CD4-positive, alpha-beta T cell treated with Interleukin-6 for 4 hours (primary cell): ENCODE results near the gene ZNF366.
"Not testable (repeated sequence)": the region's sequence is repeated elsewhere in the genome, so short reads cannot be mapped to it uniquely, and the experiment has no call there.

Source experiments
- DNase-seq: peaks from one replicate; pipeline ENCODE4 v3.0.0-alpha.2; 2020; ENCODE audit warnings: mixed read lengths

ZNF366 gene

DNA sequence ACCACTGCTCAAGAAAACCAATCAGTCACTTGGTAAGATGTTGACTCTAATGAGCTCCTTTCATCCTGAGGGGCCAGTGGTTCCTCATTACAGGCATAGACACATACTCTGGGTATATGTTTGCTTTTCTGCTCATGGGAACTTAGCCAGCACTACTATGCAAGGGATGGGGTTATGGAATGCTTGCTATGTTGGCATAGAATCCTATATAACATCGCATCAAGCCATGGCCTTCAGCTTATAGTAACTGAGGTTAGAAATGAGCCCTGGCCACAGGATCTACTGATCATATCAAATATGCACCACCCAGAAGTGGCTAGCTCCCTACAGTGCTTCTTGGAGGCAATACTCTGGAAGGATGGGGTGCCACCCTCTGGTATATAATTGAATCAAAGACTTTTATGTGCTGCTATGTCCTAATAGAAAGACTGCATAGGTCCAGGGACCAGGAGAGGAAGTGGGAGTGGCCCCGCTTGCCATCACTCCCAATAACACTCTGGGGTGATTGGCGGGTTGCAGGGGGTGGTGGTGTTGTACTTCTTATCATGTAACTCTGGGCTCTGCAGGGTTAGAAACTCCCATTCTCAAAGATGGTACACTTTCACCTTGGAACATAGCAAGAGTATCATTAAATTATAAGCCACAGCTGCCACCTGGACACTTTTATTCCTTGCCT is 70.3 kb downstream of the ZNF366 start:
- DNase-seq: no peak

DNA sequence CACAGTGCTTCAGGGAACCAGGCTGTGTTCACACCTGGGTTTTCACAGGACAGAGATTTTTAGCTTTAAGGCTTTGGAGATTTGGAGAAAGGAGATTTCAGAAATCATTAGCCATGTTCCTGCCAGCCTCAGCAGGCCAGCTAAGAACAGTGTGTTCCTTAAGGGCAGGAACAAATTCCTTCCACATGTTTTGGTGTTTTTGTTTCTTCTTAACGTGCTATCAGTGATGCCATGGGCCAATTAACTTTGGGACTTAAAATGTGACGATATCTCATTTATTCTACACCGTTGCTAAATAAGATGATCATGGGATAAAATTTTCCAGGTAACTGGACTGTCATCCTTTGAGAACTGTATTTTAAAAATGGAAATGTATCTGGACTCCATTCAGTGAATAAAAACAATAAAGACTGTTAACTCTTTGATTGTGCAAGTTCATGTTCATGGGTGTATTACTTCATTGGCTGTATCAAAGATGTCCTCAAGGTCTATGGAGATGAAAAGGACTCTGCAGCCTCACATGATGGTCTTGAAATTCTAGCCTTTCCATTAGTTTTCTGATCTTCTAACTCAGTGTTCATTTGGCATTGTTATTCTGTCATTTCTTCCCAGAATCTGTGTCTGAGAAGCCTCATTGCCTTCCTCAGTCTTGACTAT is 72.3 kb downstream of the ZNF366 start:
- DNase-seq: no peak

DNA sequence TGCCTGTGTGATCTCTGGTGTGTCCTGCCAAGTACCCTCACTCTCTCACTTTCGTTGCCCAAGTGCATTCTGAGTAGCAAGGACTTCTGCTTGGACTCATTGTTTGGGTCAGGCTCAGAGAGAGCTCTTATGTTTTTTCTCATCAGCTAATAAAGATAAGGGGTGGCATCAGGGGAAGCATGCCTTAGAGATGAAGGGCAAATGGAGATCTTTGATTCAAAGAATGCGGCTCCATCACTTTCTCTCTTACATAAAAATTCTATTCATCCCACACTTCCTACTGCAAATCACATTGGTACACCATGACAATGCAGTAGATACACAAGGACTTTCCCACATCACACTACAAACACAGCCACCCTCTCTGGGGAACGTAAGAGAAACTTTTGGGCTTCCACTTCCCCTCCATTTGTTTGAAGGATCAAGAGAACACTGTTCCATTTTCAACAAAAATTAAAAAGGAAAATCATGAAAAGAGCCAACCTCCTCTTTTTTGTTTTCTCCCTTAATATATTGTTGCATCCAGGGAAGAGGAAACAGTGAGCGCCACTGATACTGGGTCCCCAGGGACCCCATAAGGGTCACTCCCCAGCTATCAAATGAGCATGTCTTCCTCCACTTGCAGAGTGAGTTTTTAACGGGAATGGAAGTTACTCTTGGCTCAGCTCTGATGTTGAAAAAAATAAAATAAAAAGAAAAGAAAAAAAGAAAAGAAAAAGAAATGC is 73.0 kb downstream of the ZNF366 start:
- no peak for DNase-seq

DNA sequence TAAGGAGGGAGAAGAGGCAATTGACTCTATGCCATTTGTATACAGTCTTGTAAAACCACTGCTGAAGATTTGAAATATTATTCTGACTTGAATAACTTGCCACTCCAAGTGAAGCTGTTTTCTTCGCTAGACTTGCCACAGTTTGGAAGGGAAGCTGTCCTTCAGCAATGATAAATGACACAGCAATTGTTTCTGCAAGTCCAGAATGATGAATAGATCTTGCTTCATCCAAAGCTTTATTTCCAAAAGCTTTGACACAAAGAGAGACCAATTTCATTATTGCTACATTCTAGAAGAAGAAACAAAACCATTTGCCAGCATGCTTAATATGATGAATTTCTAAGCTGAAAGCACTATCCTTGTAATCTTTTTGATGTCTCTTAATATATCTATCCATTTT is 73.7 kb downstream of the ZNF366 start:
- DNase-seq: no peak

DNA sequence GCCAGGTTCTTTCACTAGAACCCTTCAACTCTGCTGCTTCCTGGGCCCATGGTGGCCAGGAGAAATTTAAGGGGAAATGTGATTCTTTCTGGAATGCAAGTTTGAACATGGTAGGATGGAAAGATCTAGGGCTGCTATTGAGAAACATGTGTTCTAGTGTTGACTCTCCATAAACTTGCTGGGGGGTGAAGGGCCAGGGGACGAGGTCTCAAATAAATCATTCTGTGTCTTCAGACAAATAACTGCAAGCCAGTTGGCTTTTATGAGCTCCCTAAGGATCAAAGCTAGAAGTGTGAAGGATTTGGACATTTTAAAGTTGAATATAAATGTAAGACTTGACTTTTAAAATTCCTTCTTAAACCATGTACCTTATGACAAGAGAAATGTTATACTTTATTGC is 78.5 kb downstream of the ZNF366 start:
- DNase-seq: no peak

DNA sequence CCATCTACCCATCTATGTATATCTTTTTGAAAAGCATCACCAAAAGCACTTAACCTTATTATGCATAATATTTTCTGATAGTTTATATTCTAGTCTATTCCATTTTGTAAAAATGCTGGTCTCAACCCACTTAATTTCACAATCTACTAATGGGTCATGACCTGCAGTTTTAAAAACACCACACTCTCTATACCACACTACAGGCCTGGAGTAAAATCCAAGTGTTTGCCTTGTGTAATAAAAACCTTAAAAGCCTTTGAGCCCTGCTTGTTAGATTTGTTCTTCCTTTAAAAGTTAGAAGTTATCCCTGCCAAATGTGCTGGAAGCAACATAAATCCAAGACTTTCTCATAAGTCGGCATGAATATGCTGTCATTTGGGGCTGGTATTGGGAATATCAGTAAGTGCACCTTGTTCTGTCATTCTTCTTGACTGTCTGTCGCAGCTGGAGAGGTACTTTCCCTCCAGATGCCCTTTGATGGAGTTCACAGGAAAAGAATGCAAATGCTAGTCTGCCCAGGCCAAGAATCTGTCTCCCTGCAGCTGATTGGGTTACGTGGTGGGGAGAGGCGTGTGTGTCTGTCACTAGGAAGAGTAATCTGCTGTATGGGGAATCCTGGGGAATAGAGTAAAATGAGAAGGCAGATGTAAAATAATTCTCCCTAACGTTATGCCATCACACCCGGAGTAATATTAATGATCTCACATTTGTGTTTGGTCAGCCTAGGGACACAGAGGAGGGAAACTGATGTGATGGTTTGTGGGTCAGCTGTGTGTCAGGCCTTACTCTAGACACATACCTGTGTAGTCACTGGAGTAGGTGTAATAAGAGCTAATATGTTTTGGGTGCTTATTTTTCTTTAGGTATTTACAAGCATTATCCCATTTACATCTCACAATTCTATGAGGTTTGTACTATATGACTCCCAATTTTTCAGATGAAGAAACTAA is 79.4 kb downstream of the ZNF366 start:
- no peak for DNase-seq

DNA sequence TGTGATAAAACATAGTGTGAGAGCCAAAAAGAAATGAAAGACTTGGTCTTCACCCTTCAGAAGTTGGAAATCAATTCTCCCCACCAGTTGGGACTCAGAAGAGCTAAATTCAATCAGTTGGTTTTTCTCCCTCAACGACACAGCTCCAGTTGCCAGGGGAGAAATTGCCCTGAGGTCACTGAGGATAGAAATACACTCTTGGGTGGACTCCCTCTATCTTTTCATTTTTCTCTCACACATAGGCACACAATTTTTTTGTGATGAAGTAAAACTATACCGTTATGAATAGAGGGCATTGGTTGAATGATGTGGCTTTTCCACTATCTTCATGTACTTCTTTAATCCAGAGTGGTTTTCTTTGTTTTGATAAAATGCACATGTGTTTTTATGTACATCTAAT is 80.2 kb downstream of the ZNF366 start:
- DNase-seq: no peak

DNA sequence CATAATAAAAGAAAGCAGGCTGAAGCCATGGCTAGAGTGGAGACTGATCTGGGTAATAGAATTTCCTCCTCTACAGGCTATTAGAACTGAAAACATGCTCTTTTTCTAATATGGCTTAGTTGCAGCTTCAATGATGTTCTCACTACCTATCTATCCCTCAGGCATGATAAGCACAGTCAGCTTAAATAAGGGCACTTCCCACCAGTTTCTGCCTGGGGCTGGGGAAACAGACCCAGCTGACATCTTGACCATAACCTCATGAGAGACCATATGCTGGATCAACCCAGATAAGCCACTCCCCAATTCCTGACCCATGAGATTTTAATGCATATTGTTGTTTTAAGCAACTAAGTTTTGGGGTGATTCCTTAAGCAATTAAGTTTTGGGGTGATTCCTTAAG is 81.2 kb downstream of the ZNF366 start:
- DNase-seq: no peak

DNA sequence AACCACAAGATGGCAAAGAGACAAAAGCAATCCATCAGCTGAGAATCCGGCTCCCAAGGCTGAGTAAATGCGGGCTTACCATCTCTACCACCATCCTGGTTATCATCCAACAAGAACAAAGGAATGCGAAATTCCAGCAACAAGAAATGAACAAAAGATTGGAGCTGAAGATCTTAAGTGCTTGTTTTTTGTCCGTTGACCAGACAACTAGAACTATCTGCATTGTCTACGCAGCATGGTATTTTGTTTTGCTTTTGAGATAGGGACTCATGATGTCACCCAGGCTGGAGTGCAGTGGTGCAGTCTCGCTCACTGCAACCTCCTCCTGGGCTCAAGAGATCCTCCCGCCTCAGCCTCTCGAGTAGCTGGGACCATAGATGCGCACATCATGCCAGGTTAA is 88.9 kb downstream of the ZNF366 start:
- DNase-seq: no peak

DNA sequence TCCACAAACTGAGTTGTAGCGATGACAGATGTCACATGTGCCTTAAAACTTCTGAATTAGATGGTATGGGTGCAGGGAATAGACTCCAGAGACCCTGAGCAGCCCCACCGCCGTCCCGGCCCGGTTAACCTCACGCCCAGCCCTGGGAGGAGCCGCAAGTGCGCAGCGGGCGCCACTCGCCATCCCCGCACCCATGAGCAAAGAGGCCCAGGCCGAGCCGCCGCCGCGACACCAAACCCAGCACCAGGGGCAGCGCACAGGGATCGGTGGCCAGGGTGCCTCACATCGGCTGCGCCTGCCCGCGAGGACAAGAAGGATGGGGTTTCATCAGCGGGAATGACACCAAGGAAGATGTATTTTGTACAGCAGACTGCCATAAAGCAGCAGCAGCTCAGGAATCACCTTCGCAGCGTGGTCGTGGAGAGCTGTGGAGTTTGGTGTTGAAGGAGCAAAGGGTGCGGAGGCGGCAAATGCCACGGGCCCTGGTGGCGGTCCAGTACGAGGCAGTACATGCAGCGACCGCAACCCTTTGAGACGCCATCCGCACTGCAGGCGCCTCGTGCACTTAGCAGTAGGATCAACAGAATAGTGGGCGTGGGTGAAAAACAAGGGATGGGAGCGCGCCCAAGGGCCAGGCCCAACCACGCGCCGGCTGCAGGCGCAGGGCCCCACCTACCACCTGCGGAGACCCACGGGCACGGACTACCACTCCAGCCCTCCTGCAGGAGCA is 89.7 kb downstream of the ZNF366 start:
- DNase-seq: no peak

DNA sequence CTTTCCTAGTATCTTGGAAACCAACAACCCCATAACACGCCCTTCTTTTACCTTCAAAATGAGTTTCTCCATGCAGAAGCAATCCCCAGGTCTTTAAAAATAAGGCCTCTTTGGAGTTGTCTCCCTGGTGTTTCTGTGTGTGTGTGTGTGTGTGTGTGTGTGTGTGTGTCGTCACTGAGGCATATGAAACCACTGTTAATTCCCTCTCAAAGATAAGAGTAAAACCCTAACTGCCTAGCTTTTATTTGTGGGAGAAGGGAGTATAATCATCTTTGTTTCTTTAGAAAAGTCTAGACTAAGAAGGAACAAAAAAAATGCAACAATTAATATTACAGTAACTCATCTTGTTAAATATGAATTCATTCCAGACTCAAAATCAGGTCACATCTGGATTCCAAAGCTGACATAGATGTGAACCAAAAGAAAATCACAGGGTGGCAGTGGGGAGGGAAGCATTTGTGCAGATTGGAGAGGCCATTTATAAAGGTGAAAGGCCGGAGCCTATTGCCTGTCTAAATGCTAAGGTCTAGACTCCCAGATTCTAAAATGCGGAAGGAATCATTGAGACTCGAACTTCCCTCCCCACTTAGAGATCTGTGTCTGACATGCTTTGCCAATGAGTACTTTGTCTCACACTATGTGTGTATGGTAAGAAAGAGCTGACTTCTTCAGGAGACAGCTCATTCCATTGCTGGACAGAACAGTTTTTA is 91.4 kb downstream of the ZNF366 start:
- no peak for DNase-seq

DNA sequence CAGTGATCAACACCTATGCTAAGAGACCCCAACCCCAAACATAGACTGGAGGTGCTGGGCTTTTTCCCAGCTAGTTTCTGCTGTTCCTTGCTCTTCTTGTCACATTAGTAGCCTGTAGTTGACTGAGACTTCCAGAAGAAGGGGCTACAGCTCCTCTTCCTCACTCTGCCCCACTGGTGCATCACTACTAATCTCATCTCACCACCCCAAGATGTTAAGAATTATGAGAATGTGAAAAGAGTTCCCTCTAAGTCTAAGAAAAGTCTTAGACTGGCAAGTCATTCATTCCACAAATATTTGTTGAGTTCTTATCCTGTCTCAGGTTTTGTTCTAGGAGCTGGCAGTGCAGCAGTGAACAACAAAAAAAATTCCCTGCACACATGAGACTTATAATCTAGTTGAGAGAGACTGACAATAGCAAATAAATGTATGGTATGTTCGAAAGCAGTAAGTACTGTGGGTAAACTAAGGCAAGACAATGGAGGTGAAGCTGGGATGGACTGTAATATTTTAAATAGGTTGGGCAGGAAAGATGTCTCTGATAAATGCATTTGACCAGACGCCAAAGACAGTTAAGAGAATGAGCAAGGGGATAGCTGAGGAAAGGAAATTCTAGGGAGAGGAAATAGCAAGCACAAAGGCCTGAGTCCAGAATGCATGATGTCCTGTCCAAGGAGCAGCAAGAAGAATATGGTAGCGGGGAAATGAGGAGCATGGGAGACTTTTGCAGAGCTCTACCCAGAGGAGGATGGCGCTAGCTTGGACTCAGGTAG is 94.7 kb downstream of the ZNF366 start:
- no peak for DNase-seq

DNA sequence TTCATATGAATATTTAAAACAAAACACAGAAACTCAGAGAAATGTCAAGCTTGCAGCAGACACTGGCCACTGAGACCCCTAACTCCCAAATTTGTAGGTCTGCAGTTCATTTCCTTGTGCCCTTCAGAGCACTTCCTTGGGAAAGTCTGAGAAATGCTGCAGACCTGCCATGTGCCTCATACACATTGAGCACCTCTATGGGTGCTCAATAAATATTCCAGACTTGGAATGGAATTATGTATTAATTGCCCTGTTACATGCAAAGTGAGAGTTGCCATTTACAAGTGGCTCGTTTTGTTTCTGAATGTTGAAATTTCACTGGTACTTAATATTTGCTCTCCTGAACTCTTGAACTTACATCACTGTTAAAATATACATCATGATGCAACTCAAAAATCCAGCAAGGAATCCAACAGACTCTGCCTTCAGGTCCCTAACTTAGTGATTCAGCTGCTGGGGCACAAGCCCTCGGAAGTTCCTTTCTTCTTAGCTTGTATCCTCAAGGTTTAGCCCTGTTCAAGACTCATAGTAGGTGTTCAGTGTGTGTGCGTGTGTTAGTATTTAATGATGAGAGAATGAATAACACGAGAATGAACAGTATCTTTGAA is 96.4 kb downstream of the ZNF366 start:
- no peak for DNase-seq

DNA sequence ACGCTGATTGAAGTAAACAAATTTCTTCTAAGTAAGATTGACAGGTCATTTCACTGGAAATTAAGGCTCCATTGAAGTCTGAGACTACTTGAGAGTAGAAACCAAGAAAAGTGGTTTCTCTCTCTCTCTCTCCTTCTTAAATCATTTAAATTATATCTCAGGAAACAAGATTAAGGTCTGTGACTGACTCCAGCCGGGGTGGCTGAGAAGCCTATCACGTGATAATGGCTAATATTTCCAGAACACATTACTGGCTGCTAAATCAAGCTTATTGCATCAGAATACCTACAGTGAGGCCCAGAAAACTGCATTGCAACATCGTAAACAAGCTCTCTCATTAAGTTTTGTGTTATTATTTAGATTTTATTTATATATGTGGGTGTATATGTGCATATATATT is 98.6 kb downstream of the ZNF366 start:
- no peak for DNase-seq

DNA sequence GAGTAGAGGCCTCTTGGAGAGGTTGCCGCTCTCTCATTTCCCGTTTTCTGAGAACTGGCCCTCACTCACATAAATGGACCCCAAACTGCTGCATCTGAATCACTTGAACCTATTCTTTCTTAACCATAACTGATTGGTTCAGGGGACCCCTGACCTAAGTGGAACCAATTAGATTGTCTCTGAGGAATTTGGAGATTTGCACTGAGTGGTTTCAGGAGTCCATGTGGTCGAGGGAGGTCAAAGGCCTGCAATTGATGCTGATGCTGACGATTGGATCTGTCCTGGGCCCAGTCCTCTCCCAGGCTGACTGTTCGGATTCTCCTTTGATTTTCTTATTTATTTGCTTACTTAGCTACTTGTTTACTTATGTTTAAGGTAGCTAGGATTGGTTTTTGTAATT is 99.1 kb downstream of the ZNF366 start:
- no peak for DNase-seq

DNA sequence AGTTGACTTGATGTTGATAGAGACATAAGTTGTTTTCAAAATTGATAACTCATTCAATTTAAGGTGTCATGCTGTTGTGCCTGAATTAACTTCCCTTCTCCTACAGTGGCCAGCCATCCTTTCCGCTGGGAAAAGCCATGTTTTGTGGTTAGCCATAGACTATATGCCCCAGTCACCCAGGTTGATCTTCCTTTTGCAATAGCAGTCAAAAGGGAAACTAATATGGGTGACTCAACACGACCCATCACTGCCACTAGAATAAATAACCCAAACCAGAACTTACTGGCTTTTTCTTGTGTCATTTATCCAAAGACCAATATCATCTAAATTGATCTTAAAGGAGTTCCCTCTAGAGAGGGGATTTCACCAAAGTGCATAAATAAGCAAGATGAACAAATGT is 99.7 kb downstream of the ZNF366 start:
- no peak for DNase-seq

DNA sequence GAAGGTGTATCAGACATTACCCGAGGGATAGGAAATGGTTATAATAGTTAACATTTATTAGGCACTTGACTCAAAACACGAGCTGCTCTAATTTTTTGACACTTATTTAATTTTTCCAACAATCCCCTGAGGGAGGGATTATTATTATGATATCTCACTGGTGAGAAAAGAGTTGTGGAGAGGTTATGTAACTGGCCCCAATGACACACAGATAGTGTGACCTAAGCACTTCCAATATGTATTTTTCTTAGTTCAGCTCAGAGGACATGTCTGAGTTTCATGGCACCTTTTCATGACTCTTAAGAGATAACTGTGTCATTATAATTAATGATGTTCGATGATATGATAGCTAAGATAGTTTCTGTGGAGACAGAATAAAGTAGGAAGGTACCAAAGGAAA is 100.1 kb downstream of the ZNF366 start:
- no peak for DNase-seq

DNA sequence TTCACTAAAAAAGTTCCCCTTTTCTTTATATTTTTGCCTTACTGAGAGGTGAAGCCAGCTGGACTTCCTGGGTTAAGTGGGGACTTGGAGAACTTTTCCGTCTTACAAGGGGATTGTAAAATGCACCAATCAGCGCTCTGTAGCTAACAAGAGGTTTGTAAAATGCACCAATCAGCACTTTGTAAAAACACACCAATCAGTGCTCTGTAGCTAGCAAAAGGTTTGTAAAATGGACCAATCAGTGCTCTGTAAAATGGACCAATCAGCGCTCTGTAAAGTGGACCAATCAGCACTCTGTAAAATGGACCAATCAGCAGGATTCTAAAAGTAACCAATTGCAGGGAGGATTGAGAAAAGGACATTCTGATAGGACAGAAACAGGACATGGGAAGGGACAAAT is 102.4 kb downstream of the ZNF366 start:
- DNase-seq: not testable (repeated sequence)

DNA sequence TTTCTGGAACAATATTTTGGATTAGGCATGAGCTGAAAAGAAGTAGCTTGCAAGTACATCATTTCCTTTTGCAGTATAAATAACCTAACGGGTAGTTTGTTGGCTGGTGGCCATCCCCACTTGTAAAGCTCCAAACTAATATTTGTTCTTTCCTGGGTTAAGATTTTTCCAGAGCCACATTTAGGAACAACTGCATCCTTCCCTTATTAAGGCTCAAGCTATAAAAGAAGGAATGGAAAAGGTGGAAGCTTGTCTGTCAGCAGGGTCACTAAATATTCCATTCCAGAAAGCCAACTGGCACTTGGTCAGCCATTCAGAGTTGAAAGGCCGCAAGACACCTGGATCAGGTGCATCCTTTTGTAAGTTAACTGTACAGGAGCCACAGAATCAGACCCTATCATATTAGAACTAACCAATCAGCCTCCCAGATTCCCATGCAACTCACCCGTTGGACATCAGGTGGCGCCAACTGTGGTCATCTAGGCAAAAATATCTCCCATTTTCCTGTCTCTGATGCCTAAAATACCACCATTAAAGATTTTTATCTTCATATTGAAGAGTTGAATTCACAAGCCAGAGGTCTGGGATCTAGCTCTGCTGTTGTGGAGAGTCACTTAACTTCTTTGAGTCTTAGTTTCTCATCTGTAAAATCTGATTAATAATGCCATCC is 104.1 kb downstream of the ZNF366 start:
- no peak for DNase-seq

DNA sequence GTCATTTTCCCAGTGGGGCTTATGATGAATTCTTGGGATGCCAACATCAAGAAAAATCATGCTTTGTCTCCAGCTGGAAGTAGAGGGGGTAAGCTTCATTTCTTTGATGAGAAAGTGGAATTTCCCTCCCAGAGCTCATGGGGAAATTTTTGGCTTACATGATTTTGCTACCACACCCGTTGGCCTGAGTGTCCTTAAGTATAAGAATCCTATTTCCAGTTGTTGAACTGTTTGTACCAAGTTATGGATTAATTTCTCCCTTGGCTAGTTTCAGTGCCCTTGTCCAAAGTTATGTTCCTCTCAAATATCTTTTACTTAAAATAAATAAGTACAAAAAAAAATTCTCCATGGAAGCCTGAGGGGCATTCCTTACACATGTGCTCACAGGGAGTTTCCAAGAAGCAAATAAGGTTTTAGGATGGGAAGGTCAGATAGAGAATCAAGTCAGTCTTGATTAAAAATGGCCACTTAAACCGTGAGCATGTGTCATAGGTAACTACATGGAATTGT is 104.8 kb downstream of the ZNF366 start:
- no peak for DNase-seq
